HepG2 (cell line): ENCODE data around the gene DMRTB1. TPM values are rescaled to one million over a fixed set of nuclear protein-coding genes. Genes with fewer than 3 reads are reported as not detected.

ENCODE experiments used
- ATAC-seq: fragments of 200-7000 bp; cut with Tn5 transposase; 3 replicates; pipeline ENCODE4 v1.9.1; 2020; ENCODE audit warnings: mild to moderate bottlenecking, moderate library complexity
- BruUV-seq: library from RNA; stranded (reverse); fragments of 400-500 nt; replicated peaks from 2 replicates; lab custom pipeline; 2021; lab: Mats Ljungman, UMichigan
- CTCF ChIA-PET: fragments of 300-600 bp; formaldehyde crosslinking; extraction: SDS; loops from one replicate; lab custom pipeline; 2021; ENCODE audit warnings: low total read pairs, inconsistent platforms, low intra/inter-chr PET ratio; lab: Yijun Ruan, JAX
- POLR2A ChIA-PET: fragments of 350-600 bp; sonication (Branson Sonifier 250); formaldehyde crosslinking; loops from one replicate; lab custom pipeline; 2020; ENCODE audit warnings: antibody characterized with exemption, inconsistent platforms; lab: Yijun Ruan, JAX
- DNase-seq: peaks from one replicate; pipeline ENCODE4 v3.0.0-alpha.2; 2015; ENCODE audit warnings: low spot score
- FAIRE-seq: peaks from 3 replicates; lab custom pipeline; 2011; peaks lifted over from hg19 to GRCh38; lab: Jason Lieb, UNC
- H2AFZ ChIP-seq: one replicate; pipeline ENCODE4 v1.6.1; 2011; ENCODE audit warnings: low read length, inconsistent platforms
- H3K27ac ChIP-seq: fragments of 300-600 bp; 3 replicates; pipeline ENCODE4 v1.8.0; 2011; ENCODE audit warnings: mixed run types, mild to moderate bottlenecking, mixed read lengths, low read length, inconsistent platforms; ENCODE audit not compliant: insufficient read depth; ENCODE audit errors: extremely low read length
- H3K27me3 ChIP-seq, 2 experiments: fragments of 200-600 bp in 1 of 2; 2 replicates in 1 of 2; 3 replicates in 1 of 2; pipeline versions ENCODE4 v1.6.0 to v1.8.0; 2011; ENCODE audit warnings: low read length in 2 of 2, mild to moderate bottlenecking in 2 of 2, moderate library complexity in 2 of 2, inconsistent platforms in 1 of 2; ENCODE audit not compliant: insufficient read depth in 2 of 2, control insufficient read depth in 1 of 2
- H3K36me3 ChIP-seq, 2 experiments: fragments of 200-600 bp in 1 of 2; replicated peaks in 1 of 2; 2 replicates in 1 of 2; 3 replicates in 1 of 2; pipeline versions ENCODE4 v1.5.1 to v1.8.0; 2011; ENCODE audit warnings: low read length in 2 of 2, inconsistent platforms in 1 of 2; ENCODE audit not compliant: insufficient read depth in 2 of 2, control insufficient read depth in 1 of 2
- H3K4me1 ChIP-seq: 2 replicates; pipeline ENCODE4 v1.5.1; 2012; ENCODE audit warnings: low read length, inconsistent platforms; ENCODE audit not compliant: insufficient read depth
- H3K4me2 ChIP-seq: 2 replicates; pipeline ENCODE4 v1.6.0; 2011; ENCODE audit warnings: low read depth, low read length, inconsistent platforms
- H3K4me3 ChIP-seq, 3 experiments: fragments of 200-600 bp in 1 of 3; sonication (generic), shearing (Covaris generic) in 1 of 3; replicated peaks in 1 of 3; 2 replicates each; pipeline ENCODE4 v1.5.1; 2011 to 2016; ENCODE audit warnings: low read length in 3 of 3, inconsistent platforms in 2 of 3, low read depth in 2 of 3, mild to moderate bottlenecking in 2 of 3, control low read depth in 1 of 3, mixed read lengths in 1 of 3; ENCODE audit not compliant: insufficient read depth in 1 of 3
- H3K79me2 ChIP-seq: one replicate; pipeline ENCODE4 v1.6.1; 2011; ENCODE audit warnings: low read length, inconsistent platforms; ENCODE audit not compliant: insufficient read depth
- H3K9ac ChIP-seq: 2 replicates; pipeline ENCODE4 v1.6.0; 2011; ENCODE audit warnings: mild to moderate bottlenecking, low read depth, low read length, inconsistent platforms; ENCODE audit not compliant: insufficient read depth
- H3K9me3 ChIP-seq: 2 replicates; pipeline ENCODE4 v1.5.1; 2012; ENCODE audit warnings: mild to moderate bottlenecking, low read length
- H4K20me1 ChIP-seq: 2 replicates; pipeline ENCODE4 v1.6.0; 2011; ENCODE audit warnings: inconsistent platforms, mild to moderate bottlenecking, low read length, moderate library complexity; ENCODE audit not compliant: insufficient read depth
- CCAR2 ChIP-seq: fragments of 200-400 bp; formaldehyde crosslinking; optimal IDR thresholded peaks from 2 replicates; pipeline ENCODE3; 2018; ENCODE audit warnings: low read depth, mild to moderate bottlenecking, low read length, moderate library complexity
- CENPT ChIP-seq: sonication (generic); formaldehyde crosslinking; IDR thresholded peaks from 2 replicates; pipeline ENCODE4 v1.8.0; 2022; ENCODE audit warnings: low read depth, mild to moderate bottlenecking, moderate library complexity, missing genetic modification reagents
- EZH2 ChIP-seq: conservative IDR thresholded peaks from 2 replicates; pipeline ENCODE4 v1.6.1; 2012; ENCODE audit warnings: mild to moderate bottlenecking, low read depth, low read length, moderate library complexity
- GLI4 ChIP-seq: sonication (generic); formaldehyde crosslinking; IDR thresholded peaks from 2 replicates; pipeline ENCODE4 v1.5.1; 2020; ENCODE audit warnings: missing genetic modification reagents, mild to moderate bottlenecking, moderate library complexity, borderline replicate concordance
- GPN1 ChIP-seq: sonication (generic); formaldehyde crosslinking; IDR thresholded peaks from 2 replicates; pipeline ENCODE4 v1.5.1; 2020; ENCODE audit warnings: missing genetic modification reagents, borderline replicate concordance
- NR2F2 ChIP-seq: IDR thresholded peaks from 2 replicates; pipeline ENCODE4 v1.6.1; 2012; ENCODE audit warnings: low read depth, inconsistent platforms, borderline replicate concordance
- SATB2 ChIP-seq: sonication (generic); formaldehyde crosslinking; IDR thresholded peaks from 2 replicates; pipeline ENCODE4 v1.5.0; 2020; ENCODE audit warnings: missing genetic modification reagents
- SRF ChIP-seq: IDR thresholded peaks from 2 replicates; pipeline ENCODE4 v1.6.1; 2011; ENCODE audit warnings: mild to moderate bottlenecking, low read depth, low read length, moderate library complexity
- SSRP1 ChIP-seq: IDR thresholded peaks from 2 replicates; pipeline ENCODE4 v1.6.1; 2016; ENCODE audit warnings: control low read depth
- U2AF1 ChIP-seq: fragments of 200-400 bp; formaldehyde crosslinking; optimal IDR thresholded peaks from 2 replicates; pipeline ENCODE3; 2017; ENCODE audit warnings: mild to moderate bottlenecking, low read depth, low read length
- ZEB1 ChIP-seq: IDR thresholded peaks from 2 replicates; pipeline ENCODE4 v1.6.1; 2012; ENCODE audit warnings: mild to moderate bottlenecking, low read depth, inconsistent platforms; ENCODE audit not compliant: insufficient replicate concordance
- ZNF235 ChIP-seq: sonication (generic); formaldehyde crosslinking; IDR thresholded peaks from 2 replicates; pipeline ENCODE4 v1.8.1; 2023; ENCODE audit warnings: mild to moderate bottlenecking, missing genetic modification reagents, borderline replicate concordance
- ZNF337 ChIP-seq: sonication (generic); formaldehyde crosslinking; IDR thresholded peaks from 2 replicates; pipeline ENCODE4 v1.5.1; 2020; ENCODE audit warnings: missing genetic modification reagents, low read depth, mild to moderate bottlenecking, borderline replicate concordance
- ZNF33B ChIP-seq: sonication (generic); formaldehyde crosslinking; IDR thresholded peaks from 2 replicates; pipeline ENCODE4 v1.5.1; 2020; ENCODE audit warnings: mild to moderate bottlenecking, missing genetic modification reagents
- ZNF451 ChIP-seq: sonication (generic); formaldehyde crosslinking; IDR thresholded peaks from 2 replicates; pipeline ENCODE4 v1.5.0; 2020; ENCODE audit warnings: mild to moderate bottlenecking, missing genetic modification reagents
- ZNF678 ChIP-seq: sonication (generic); formaldehyde crosslinking; IDR thresholded peaks from 2 replicates; pipeline ENCODE4 v1.4.0; 2020; ENCODE audit warnings: mild to moderate bottlenecking, missing genetic modification reagents
- WGBS: methylation state at CpG from one replicate; pipeline ENCODE4 v1.1.6; 2017; ENCODE audit warnings: low lambda C conversion rate; 5-methylcytosine and 5-hydroxymethylcytosine counted together
- in situ Hi-C: cut with HindIII; loops from 2 replicates; pipeline ENCODE4 v1.10.0; 2017; ENCODE audit warnings: low pct_unique_long_range_greater_than_20kb; ENCODE audit not compliant: extremely low pct_ligation_motif_present
- intact Hi-C: fragments of 100-400 bp; cut with micrococcal nuclease; formaldehyde crosslinking; loops from one replicate; pipeline ENCODE4 v1.10.0; 2022; ENCODE audit not compliant: unreplicated experiment
- polyA plus RNA-seq, 8 experiments: library from polyadenylated mRNA; depleted of rRNA in 3 of 8; stranded (reverse) in 7 of 8; unstranded in 1 of 8; fragments of >200 nt; fragmentation: Illumina TruSeq in 4 of 8; extraction: Trizol in 4 of 8; gene quantifications; 2 replicates each; pipeline versions ENCODE4 v1.2.1 to v1.2.3, GENCODE V29; 2011 to 2016; ENCODE audit warnings: low read depth in 4 of 8, missing spikeins in 1 of 8, mixed read lengths in 1 of 8; ENCODE audit not compliant: insufficient read depth in 1 of 8
- total RNA-seq, 5 experiments: library from RNA; depleted of rRNA; stranded (reverse); fragments of >200 nt; fragmentation: Illumina TruSeq; extraction: Trizol; gene quantifications; 2 replicates each; pipeline ENCODE4 v1.2.3, GENCODE V29; 2016; ENCODE audit warnings: low read depth in 1 of 5
- TF ChIP-seq, protein P1 (sequence below): sonication (generic); formaldehyde crosslinking; IDR thresholded peaks from 2 replicates; pipeline ENCODE4 v1.4.0; 2020; ENCODE audit warnings: missing genetic modification reagents, borderline replicate concordance
- TF ChIP-seq, protein P2 (sequence below): sonication (generic); formaldehyde crosslinking; IDR thresholded peaks from 2 replicates; pipeline ENCODE4 v1.5.1; 2020; ENCODE audit warnings: mild to moderate bottlenecking, moderate library complexity, missing genetic modification reagents
- TF ChIP-seq, protein P3 (sequence below): sonication (generic); formaldehyde crosslinking; IDR thresholded peaks from 2 replicates; pipeline ENCODE4 v1.5.0; 2020; ENCODE audit warnings: mild to moderate bottlenecking, missing genetic modification reagents

The DMRTB1 gene
- total and polyA plus RNA-seq, 2 of the 13 experiments (the other 11 are each of a cell fraction or from before 2014, with no cell fraction given) = not detected

DNA sequence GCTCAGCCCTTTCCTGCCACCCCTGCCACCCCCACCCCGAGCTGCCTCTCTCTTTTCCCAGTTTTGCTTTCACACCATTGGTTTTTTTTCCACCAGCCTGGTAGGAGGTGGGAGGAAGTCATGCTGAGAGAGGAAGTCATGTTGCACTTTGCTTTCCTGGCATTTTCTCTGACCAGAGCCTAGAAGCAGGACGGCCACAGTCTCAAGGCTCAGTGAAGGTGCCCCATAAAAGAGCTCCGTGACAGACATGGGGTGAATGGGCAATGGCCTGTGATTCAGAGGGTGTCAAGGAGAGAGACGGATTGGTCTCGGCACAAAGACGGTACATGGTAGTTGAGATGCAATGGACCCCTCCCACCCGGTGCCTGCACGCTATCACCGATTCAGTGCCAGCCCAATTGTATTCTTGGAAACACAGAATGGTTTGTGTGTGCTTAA lies 42.1 kb upstream of the DMRTB1 start (continued):
- TF ChIP-seq, protein P1, sequence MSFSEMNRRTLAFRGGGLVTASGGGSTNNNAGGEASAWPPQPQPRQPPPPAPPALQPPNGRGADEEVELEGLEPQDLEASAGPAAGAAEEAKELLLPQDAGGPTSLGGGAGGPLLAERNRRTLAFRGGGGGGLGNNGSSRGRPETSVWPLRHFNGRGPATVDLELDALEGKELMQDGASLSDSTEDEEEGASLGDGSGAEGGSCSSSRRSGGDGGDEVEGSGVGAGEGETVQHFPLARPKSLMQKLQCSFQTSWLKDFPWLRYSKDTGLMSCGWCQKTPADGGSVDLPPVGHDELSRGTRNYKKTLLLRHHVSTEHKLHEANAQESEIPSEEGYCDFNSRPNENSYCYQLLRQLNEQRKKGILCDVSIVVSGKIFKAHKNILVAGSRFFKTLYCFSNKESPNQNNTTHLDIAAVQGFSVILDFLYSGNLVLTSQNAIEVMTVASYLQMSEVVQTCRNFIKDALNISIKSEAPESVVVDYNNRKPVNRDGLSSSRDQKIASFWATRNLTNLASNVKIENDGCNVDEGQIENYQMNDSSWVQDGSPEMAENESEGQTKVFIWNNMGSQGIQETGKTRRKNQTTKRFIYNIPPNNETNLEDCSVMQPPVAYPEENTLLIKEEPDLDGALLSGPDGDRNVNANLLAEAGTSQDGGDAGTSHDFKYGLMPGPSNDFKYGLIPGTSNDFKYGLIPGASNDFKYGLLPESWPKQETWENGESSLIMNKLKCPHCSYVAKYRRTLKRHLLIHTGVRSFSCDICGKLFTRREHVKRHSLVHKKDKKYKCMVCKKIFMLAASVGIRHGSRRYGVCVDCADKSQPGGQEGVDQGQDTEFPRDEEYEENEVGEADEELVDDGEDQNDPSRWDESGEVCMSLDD (CRISPR knock-in tag) = no peak
- no peak for TF ChIP-seq GPN1 (CRISPR knock-in tag)
- TF ChIP-seq GLI4 (CRISPR knock-in tag) = no peak
- TF ChIP-seq, protein P2, sequence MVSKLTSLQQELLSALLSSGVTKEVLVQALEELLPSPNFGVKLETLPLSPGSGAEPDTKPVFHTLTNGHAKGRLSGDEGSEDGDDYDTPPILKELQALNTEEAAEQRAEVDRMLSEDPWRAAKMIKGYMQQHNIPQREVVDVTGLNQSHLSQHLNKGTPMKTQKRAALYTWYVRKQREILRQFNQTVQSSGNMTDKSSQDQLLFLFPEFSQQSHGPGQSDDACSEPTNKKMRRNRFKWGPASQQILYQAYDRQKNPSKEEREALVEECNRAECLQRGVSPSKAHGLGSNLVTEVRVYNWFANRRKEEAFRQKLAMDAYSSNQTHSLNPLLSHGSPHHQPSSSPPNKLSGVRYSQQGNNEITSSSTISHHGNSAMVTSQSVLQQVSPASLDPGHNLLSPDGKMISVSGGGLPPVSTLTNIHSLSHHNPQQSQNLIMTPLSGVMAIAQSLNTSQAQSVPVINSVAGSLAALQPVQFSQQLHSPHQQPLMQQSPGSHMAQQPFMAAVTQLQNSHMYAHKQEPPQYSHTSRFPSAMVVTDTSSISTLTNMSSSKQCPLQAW (CRISPR knock-in tag) = no peak
- TF ChIP-seq ZEB1 = no peak
- no peak for TF ChIP-seq CCAR2
- TF ChIP-seq ZNF678 (CRISPR knock-in tag) = no peak

DNA sequence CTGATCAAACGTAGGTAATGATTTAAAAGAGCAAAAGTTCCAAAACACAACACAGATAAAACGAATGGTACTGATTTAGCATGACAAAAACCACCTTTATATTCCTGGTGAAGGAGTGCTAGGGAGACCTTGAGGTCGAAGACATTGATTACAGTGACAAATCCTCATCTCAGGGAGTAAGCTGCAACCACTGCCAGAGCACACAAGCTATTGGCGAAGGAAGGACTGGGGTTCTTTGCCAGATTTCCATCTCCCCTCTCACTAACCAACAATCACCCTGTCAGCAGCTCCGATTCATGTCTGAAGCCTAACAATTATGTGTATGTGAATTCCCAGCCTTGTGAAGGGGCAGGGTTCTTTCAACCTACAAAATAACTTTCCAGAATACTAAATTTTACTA lies 40.2 kb upstream of the DMRTB1 start:
- H3K4me3 ChIP-seq = no peak overlapping the region
- ChIA-PET POLR2A (no interaction called here), CTCF (no interaction called here)
- no peak overlapping the region for H3K4me2 ChIP-seq
- no peak overlapping the region for H2AFZ ChIP-seq
- DNase-seq (no peak), FAIRE-seq (no peak), ATAC-seq (no peak)
- WGBS = 3% methylated on average over 5 of the region's 5 CpGs
- no peaks in the 10 kb centered on the region for H4K20me1 ChIP-seq
- in situ Hi-C loops (no loop called here), intact Hi-C loops (no loop called here)
- no peak overlapping the region for H3K27ac ChIP-seq
- no peaks in the 10 kb centered on the region for H3K79me2 ChIP-seq
- no TSS peak for BruUV-seq
- no peaks in the 10 kb centered on the region for H3K4me1 ChIP-seq
- H3K9me3 ChIP-seq = no peaks in the 10 kb centered on the region
- peaks cover 4 to 48% of the 10 kb centered on the region in 2 experiments; a peak in 3 of 5 replicates for H3K27me3 ChIP-seq
- H3K9ac ChIP-seq = no peak overlapping the region
- H3K36me3 ChIP-seq = no peaks in the 10 kb centered on the region
- no peak for TF ChIP-seq ZNF451 (CRISPR knock-in tag)
- no peak for TF ChIP-seq ZNF33B
- no peak for TF ChIP-seq NR2F2
- no peak for TF ChIP-seq EZH2
- TF ChIP-seq SSRP1 (CRISPR knock-in tag) = no peak
- TF ChIP-seq SATB2 = no peak
- TF ChIP-seq U2AF1 = no peak
- TF ChIP-seq, protein P3, sequence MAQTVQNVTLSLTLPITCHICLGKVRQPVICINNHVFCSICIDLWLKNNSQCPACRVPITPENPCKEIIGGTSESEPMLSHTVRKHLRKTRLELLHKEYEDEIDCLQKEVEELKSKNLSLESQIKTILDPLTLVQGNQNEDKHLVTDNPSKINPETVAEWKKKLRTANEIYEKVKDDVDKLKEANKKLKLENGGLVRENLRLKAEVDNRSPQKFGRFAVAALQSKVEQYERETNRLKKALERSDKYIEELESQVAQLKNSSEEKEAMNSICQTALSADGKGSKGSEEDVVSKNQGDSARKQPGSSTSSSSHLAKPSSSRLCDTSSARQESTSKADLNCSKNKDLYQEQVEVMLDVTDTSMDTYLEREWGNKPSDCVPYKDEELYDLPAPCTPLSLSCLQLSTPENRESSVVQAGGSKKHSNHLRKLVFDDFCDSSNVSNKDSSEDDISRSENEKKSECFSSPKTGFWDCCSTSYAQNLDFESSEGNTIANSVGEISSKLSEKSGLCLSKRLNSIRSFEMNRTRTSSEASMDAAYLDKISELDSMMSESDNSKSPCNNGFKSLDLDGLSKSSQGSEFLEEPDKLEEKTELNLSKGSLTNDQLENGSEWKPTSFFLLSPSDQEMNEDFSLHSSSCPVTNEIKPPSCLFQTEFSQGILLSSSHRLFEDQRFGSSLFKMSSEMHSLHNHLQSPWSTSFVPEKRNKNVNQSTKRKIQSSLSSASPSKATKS (CRISPR knock-in tag) = no peak
- TF ChIP-seq ZNF235 (CRISPR knock-in tag) = no peak
- no peak for TF ChIP-seq SRF
- TF ChIP-seq CENPT (CRISPR knock-in tag) = no peak
- TF ChIP-seq ZNF337 = no peak
